SU-DHL-6 (cell line): ENCODE data around the gene SYT8.

ENCODE experiments used
- H2AFZ ChIP-seq: fragments of 200-600 bp; sonication (generic); 2 replicates; pipeline ENCODE4 v1.6.1; 2014; ENCODE audit warnings: low read depth, mild to moderate bottlenecking, moderate library complexity, mixed read lengths, antibody characterized with exemption, low read length; ENCODE audit not compliant: severe bottlenecking
- H3F3A ChIP-seq: fragments of 200-600 bp; shearing (Covaris generic); 2 replicates; pipeline ENCODE4 v1.6.0; 2016; ENCODE audit warnings: antibody characterized with exemption, mild to moderate bottlenecking; ENCODE audit not compliant: insufficient read depth
- H3K27ac ChIP-seq: fragments of 200-600 bp; sonication (generic); 2 replicates; pipeline ENCODE4 v1.5.1; 2016; ENCODE audit warnings: low read depth, mild to moderate bottlenecking, low read length, moderate library complexity, mixed read lengths
- H3K27me3 ChIP-seq: fragments of 200-600 bp; sonication (generic), shearing (Covaris generic); 2 replicates; pipeline ENCODE4 v1.6.0; 2014; ENCODE audit warnings: mild to moderate bottlenecking, low read length
- H3K36me3 ChIP-seq: fragments of 200-600 bp; sonication (generic); 2 replicates; pipeline ENCODE4 v1.6.1; 2014; ENCODE audit warnings: mild to moderate bottlenecking, low read length, mixed read lengths
- H3K4me2 ChIP-seq: fragments of 300-600, 200-600 bp; shearing (Covaris generic), sonication (generic); 2 replicates; pipeline ENCODE4 v1.6.0; 2014; ENCODE audit warnings: low read length, low read depth, mild to moderate bottlenecking; ENCODE audit not compliant: poor library complexity, severe bottlenecking
- H3K4me3 ChIP-seq: fragments of 200-600 bp; sonication (generic); 2 replicates; pipeline ENCODE4 v1.5.1; 2014; ENCODE audit warnings: antibody characterized with exemption, low read length, mild to moderate bottlenecking, mixed read lengths; ENCODE audit not compliant: insufficient read depth, poor library complexity, severe bottlenecking
- H3K79me2 ChIP-seq: fragments of 200-600 bp; sonication (generic); 2 replicates; pipeline ENCODE4 v1.6.1; 2014; ENCODE audit warnings: mild to moderate bottlenecking, low read length, moderate library complexity; ENCODE audit not compliant: insufficient read depth
- H3K9ac ChIP-seq: fragments of 200-600 bp; sonication (generic); 2 replicates; pipeline ENCODE4 v1.7.0; 2014; ENCODE audit warnings: mild to moderate bottlenecking, low read length
- H3K9me2 ChIP-seq: fragments of 200-600 bp; sonication (generic); replicated peaks from 2 replicates; pipeline ENCODE4 v1.6.1; 2014; ENCODE audit warnings: low read length; ENCODE audit not compliant: insufficient read depth
- H3K9me3 ChIP-seq: fragments of 200-600 bp; sonication (generic); 2 replicates; pipeline ENCODE4 v1.6.1; 2014; ENCODE audit warnings: low read length, mixed read lengths; ENCODE audit not compliant: insufficient read depth
- H4K20me1 ChIP-seq: fragments of 200-600 bp; sonication (generic); 2 replicates; pipeline ENCODE4 v1.6.1; 2014; ENCODE audit warnings: low read depth, mild to moderate bottlenecking, antibody characterized with exemption, low read length, moderate library complexity, mixed read lengths
- EZH2phosphoT487 ChIP-seq: fragments of 200-600 bp; sonication (generic), shearing (Covaris generic); conservative IDR thresholded peaks from 2 replicates; pipeline ENCODE4 v1.6.1; 2018; ENCODE audit warnings: mild to moderate bottlenecking, antibody characterized with exemption, low read length, moderate library complexity, mixed read lengths
- TF ChIP-seq, protein P1 (sequence below): fragments of 200-600 bp; sonication (generic); IDR thresholded peaks from one replicate; pipeline ENCODE4 v1.5.1; 2017; ENCODE audit warnings: antibody characterized with exemption, mild to moderate bottlenecking, low read length, moderate library complexity; ENCODE audit not compliant: insufficient read depth, poor library complexity, severe bottlenecking

The SYT8 gene

DNA sequence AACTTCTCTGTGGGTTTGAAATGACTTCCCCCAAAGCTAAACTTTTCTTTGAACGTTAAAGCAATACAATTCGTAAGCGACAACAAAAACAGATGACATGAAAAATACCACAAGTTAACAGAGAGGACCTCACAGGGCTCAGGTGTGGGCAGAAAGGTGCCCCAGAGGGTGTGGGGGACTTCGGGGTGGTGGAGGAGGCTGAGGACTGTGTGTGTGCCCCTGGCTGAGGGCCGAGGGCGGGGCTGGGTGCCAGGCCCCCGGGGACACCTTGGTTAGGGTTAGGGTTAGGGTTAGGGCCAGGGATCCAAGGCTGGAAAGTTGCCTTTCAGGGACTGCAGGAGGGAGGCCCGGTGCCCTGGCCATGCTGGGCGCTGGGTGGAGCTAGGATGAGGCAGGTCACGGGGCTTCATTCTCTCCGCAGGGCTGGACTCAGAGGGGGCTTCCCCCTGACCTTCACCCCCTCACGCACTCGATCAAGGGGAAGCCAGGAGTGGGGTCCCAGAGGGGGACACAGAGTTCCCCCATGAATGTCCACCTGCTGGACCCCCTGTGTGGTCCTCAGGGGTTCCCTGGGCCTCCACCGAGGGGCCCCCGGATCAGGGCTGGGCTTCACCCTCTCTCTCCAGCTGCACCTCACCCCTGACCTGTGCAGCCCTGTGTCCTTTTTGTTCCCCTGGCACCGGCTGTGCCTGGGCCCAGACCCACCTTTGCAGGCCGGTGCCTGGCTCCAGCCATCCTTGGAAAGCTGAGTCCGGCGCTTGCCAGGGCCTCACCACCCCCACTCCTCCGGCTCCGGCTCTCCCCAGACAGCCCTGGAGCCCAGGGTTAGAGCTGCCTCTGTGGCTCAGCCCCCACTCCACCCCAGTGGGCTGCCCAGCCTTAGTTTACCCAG lies 11.0 kb downstream of the SYT8 start:
- no peak overlapping the region for H3K27ac ChIP-seq
- H3K9me3 ChIP-seq: no peaks in the 10 kb centered on the region
- no peaks in the 10 kb centered on the region for H3K36me3 ChIP-seq
- no peak overlapping the region for H3K9ac ChIP-seq
- TF ChIP-seq, protein P1, sequence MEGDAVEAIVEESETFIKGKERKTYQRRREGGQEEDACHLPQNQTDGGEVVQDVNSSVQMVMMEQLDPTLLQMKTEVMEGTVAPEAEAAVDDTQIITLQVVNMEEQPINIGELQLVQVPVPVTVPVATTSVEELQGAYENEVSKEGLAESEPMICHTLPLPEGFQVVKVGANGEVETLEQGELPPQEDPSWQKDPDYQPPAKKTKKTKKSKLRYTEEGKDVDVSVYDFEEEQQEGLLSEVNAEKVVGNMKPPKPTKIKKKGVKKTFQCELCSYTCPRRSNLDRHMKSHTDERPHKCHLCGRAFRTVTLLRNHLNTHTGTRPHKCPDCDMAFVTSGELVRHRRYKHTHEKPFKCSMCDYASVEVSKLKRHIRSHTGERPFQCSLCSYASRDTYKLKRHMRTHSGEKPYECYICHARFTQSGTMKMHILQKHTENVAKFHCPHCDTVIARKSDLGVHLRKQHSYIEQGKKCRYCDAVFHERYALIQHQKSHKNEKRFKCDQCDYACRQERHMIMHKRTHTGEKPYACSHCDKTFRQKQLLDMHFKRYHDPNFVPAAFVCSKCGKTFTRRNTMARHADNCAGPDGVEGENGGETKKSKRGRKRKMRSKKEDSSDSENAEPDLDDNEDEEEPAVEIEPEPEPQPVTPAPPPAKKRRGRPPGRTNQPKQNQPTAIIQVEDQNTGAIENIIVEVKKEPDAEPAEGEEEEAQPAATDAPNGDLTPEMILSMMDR: no peak
- no peak for TF ChIP-seq EZH2phosphoT487
- no peaks in the 10 kb centered on the region for H3K27me3 ChIP-seq
- H3K79me2 ChIP-seq: no peaks in the 10 kb centered on the region
- H3K4me3 ChIP-seq: no peak overlapping the region
- no peaks in the 10 kb centered on the region for H4K20me1 ChIP-seq
- H3K4me2 ChIP-seq: no peak overlapping the region
- H3F3A ChIP-seq: peaks cover 8% of the 10 kb centered on the region
- no peak overlapping the region for H2AFZ ChIP-seq
- no peaks in the 10 kb centered on the region for H3K9me2 ChIP-seq

DNA sequence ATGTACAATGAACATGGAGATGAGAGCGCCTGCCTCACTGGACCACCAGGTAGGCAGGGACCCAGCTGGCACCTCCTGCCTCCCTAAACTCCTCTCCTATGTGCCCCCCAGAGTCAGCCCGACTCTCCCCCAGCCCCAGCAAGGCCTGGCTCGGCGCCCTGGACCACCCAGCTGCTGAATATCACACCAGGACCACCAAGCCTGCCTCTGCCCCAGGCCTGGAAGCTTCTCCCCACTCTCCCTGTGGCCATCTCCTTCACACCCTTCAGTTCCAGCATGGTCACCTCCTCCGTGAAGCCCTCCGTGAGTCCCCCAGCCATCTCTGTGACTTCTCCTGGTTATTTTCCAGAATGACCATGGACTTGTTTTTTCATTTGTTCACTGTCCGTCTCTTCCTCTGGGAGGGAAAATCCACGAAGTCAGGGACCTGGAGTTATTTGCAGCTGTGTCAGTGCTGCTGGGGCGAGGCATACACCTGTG lies 11.7 kb downstream of the SYT8 start:
- TF ChIP-seq, protein P1: no peak
- no peak for TF ChIP-seq EZH2phosphoT487
- Histone ChIP-seq H2AFZ (no peak overlapping the region), H3K4me3 (no peak overlapping the region), H3K27ac (no peak overlapping the region), H4K20me1 (no peaks in the 10 kb centered on the region), H3K9me2 (no peaks in the 10 kb centered on the region), H3K9ac (no peak overlapping the region), H3K79me2 (no peaks in the 10 kb centered on the region), H3K9me3 (no peaks in the 10 kb centered on the region), H3K27me3 (no peaks in the 10 kb centered on the region), H3K36me3 (no peaks in the 10 kb centered on the region), H3K4me2 (no peak overlapping the region), H3F3A (peaks cover 14% of the 10 kb centered on the region)

DNA sequence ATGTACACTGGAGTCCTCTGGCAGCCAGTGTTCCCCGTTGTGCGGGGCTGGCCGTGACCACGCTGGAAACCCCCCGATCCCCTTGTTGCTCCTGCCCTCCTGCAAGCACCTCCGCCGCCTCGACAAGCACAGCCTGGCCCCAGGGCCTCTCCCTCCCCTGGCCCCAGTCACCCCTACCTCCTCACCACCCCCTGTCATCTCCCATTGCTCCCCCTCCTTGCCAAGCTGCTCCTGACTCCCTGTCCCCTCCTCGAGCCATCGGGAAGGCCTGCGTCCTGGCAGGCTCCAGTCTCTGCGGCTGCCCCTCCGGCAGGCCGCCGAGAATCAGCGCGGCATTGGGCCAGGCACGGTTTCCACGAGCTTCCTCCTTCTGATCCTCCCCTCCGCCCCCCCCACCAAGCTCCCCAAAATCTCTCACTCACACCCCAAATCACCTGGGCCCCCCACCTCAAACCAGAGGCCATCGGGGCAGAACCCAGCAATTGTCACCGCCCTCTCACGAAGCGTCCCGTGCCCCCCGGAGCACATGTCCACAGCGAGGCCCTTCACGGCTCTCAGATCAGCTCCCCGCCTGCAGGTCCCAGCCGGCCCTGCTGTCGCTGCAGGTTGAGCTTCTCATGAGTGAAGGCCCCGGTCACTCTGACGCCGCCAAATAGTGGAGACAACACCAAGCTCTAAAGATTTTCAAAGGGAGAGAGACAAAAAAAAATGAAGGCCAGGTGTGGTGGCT lies 12.4 kb downstream of the SYT8 start:
- Histone ChIP-seq H3K79me2 (no peaks in the 10 kb centered on the region), H3K4me2 (no peak overlapping the region), H3K27me3 (no peaks in the 10 kb centered on the region)

More for the DNA sequence above, 12.4 kb downstream of the SYT8 start:
- no peak overlapping the region for H3K27ac ChIP-seq
- no peaks in the 10 kb centered on the region for H4K20me1 ChIP-seq
- no peaks in the 10 kb centered on the region for H3K9me2 ChIP-seq
- peaks cover 21% of the 10 kb centered on the region for H3F3A ChIP-seq
- no peak overlapping the region for H3K4me3 ChIP-seq
- no peaks in the 10 kb centered on the region for H3K36me3 ChIP-seq
- H3K9me3 ChIP-seq: no peaks in the 10 kb centered on the region
- no peak overlapping the region for H3K9ac ChIP-seq
- TF ChIP-seq EZH2phosphoT487: no peak
- TF ChIP-seq, protein P1: no peak
- H2AFZ ChIP-seq: no peak overlapping the region
